Hematopoietic multipotent progenitor cell treated with erythropoietin and hydrocortisone succinate and interleukin-3 and kit ligand, for 17 days (in vitro differentiated cells): ENCODE data around the gene PSMB8.

ENCODE experiments used
- DNase-seq: peaks from one replicate; pipeline ENCODE4 v3.0.0-alpha.2; 2015; ENCODE audit warnings: low spot score

Gene PSMB8

DNA sequence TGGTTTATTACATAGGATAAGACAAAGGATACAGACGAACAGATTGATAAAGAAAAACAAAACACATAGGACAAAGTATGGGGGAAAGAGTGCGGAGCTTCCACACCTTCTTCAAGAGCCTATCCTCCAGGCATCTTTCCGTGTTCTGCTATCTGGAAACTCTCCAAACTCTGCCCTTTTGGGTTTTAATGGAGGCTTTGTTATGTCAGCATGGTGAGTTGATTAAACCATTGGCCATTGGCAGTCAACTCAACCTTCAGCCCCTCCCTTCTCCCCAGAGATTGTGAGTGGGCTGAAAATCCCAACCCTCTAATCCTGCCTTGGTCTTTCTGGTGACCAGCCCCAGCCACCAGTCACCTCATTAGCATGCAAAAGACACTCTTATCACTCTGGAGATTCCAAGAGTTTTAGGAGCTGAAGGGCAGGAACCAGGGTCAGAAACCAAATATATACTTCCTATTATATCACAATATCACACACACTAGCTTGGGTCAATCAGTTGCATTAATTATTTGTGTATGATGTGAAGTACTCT is 50.9 kb downstream of the PSMB8 start:
- DNase-seq, result no peak
